HG03045 (cell line): Measurements from ENCODE around the gene SRCIN1.
"Not testable (repeated sequence)": the region's sequence is repeated elsewhere in the genome, so short reads cannot be mapped to it uniquely, and the experiment has no call there.

Experiments used
- ATAC-seq: cut with Tn5 transposase; IDR thresholded peaks from one replicate; pipeline ENCODE4 v1.9.1; 2021; ENCODE audit warnings: mild to moderate bottlenecking, moderate library complexity; ENCODE audit not compliant: unreplicated experiment

Gene SRCIN1

GRCh38 chr17:38549285-38549684 lies 56.5 kb downstream of the SRCIN1 start:
- no peak for ATAC-seq

- no peak for ATAC-seq
Measured at GRCh38 chr17:38547444-38547843, 58.3 kb downstream of the SRCIN1 start.

GRCh38 chr17:38546396-38546795 lies 59.4 kb downstream of the SRCIN1 start:
- ATAC-seq, result no peak

- ATAC-seq, result no peak
Measured at GRCh38 chr17:38545531-38546225, 60.1 kb downstream of the SRCIN1 start.

- ATAC-seq, result no peak
Measured at GRCh38 chr17:38544839-38545209, 60.9 kb downstream of the SRCIN1 start.

- ATAC-seq, result no peak
Measured at GRCh38 chr17:38544175-38544838, 61.4 kb downstream of the SRCIN1 start.

GRCh38 chr17:38543403-38544174 lies 62.2 kb downstream of the SRCIN1 start:
- no peak for ATAC-seq

- no peak for ATAC-seq
Measured at GRCh38 chr17:38542286-38542685, 63.5 kb downstream of the SRCIN1 start.

GRCh38 chr17:38541281-38541680 lies 64.5 kb downstream of the SRCIN1 start:
- no peak for ATAC-seq

- ATAC-seq, result no peak
Measured at GRCh38 chr17:38540514-38541045, 65.2 kb downstream of the SRCIN1 start.

- ATAC-seq, result no peak
Measured at GRCh38 chr17:38539386-38539785, 66.4 kb downstream of the SRCIN1 start.

GRCh38 chr17:38538906-38539305 lies 66.8 kb downstream of the SRCIN1 start:
- no peak for ATAC-seq

- ATAC-seq, result no peak
Measured at GRCh38 chr17:38536661-38537060, 69.1 kb downstream of the SRCIN1 start.

GRCh38 chr17:38535886-38536285 lies 69.9 kb downstream of the SRCIN1 start:
- no peak for ATAC-seq

GRCh38 chr17:38534498-38534885 lies 71.3 kb downstream of the SRCIN1 start:
- ATAC-seq, result no peak

GRCh38 chr17:38533866-38534497 lies 71.8 kb downstream of the SRCIN1 start:
- ATAC-seq, result no peak

GRCh38 chr17:38533241-38533640 lies 72.5 kb downstream of the SRCIN1 start:
- no peak for ATAC-seq

GRCh38 chr17:38532451-38532850 lies 73.3 kb downstream of the SRCIN1 start:
- no peak for ATAC-seq

GRCh38 chr17:38531761-38532160 lies 74.0 kb downstream of the SRCIN1 start:
- ATAC-seq, result not testable (repeated sequence)

GRCh38 chr17:38530856-38531255 lies 74.9 kb downstream of the SRCIN1 start:
- ATAC-seq, result not testable (repeated sequence)

GRCh38 chr17:38528141-38528540 lies 77.6 kb downstream of the SRCIN1 start:
- not testable (repeated sequence) for ATAC-seq
